KOPT-K1 (cell line): Measurements from ENCODE around the gene ENPP6.

Experiments
- H3K27ac ChIP-seq: fragments of 200-600 bp; sonication (generic); 2 replicates; pipeline ENCODE4 v1.5.1; 2016; ENCODE audit warnings: antibody characterized with exemption, mild to moderate bottlenecking, low read depth, low read length; ENCODE audit not compliant: poor library complexity, severe bottlenecking
- H3K36me3 ChIP-seq: fragments of 200-600 bp; sonication (generic); 2 replicates; pipeline ENCODE4 v1.5.1; 2017; ENCODE audit warnings: antibody characterized with exemption, mild to moderate bottlenecking, low read length, moderate library complexity; ENCODE audit not compliant: insufficient read depth
- H3K9me3 ChIP-seq: fragments of 200-600 bp; sonication (generic); 2 replicates; pipeline ENCODE4 v1.5.1; 2017; ENCODE audit warnings: antibody characterized with exemption, low read length, mild to moderate bottlenecking; ENCODE audit not compliant: insufficient read depth, poor library complexity, severe bottlenecking

The ENPP6 gene

DNA sequence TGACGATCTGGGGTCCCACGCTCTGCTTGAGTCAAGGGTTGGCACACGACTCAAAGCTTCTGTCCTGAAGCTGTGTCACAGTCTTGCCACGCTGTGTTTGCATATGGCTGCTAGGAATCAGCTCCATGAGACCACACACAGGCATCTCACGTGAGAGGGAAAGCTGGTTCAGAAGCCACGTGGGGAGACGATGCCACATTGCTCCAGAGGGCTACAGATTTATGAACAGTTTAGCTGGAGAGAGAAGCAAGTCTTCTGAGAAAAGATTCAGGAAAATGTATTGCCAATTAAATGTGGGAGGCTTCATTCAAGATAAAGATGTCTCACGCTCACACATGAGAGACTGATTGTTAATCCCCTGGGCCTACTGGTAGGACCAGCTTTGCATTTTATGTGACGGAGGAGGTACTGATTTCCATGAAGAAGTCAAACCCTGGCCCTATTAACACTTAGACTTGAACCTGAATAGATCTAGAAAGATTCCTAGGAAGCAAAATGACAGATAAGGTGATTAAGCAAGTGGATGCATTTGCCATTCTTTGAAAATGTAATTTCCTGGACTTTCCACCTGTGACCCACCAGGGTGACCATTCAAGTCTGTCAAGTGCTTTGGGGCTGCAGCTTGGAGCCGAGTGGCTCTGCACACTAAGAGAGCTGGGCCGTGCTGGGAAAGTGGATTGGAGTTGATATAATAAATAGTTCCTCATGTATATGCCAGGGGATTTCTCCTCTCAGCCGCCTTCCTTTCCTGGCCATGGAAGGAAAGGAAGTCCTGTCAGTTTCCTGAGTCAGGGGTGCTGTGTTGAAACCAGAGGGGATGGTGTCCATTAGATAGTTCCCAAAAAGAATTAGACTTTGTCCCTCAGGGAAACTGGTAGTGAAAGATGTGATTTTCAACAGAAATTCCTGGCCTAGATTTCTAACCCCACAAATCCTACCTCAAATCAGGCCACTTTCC lies 29.0 kb downstream of the ENPP6 start:
- Histone ChIP-seq H3K27ac (no peak overlapping the region), H3K36me3 (no peaks in the 10 kb centered on the region)

DNA sequence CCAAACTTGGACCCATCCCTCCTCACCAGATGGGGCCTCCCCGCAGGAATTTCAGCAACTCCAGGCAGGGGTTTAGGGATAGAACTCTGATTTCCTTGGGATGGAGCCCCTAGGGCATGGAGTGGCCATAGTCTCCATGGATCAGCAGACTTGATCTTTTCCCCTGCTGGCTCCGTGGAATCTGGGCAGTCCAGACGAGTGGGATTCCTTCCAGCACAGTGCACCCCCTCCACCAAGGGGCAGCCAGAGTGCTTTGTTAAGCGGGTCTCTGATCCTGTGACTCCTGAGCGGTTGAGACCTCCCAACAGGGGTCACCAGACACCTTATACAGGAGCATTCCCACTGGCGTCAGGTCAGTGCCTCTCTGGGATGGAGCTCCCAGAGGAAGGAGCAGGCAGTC lies 40.4 kb downstream of the ENPP6 start:
- Histone ChIP-seq H3K27ac (no peak overlapping the region), H3K9me3 (peaks cover 14% of the 10 kb centered on the region), H3K36me3 (no peaks in the 10 kb centered on the region)

More for the DNA sequence above, 29.0 kb downstream of the ENPP6 start:
- no peaks in the 10 kb centered on the region for H3K9me3 ChIP-seq

DNA sequence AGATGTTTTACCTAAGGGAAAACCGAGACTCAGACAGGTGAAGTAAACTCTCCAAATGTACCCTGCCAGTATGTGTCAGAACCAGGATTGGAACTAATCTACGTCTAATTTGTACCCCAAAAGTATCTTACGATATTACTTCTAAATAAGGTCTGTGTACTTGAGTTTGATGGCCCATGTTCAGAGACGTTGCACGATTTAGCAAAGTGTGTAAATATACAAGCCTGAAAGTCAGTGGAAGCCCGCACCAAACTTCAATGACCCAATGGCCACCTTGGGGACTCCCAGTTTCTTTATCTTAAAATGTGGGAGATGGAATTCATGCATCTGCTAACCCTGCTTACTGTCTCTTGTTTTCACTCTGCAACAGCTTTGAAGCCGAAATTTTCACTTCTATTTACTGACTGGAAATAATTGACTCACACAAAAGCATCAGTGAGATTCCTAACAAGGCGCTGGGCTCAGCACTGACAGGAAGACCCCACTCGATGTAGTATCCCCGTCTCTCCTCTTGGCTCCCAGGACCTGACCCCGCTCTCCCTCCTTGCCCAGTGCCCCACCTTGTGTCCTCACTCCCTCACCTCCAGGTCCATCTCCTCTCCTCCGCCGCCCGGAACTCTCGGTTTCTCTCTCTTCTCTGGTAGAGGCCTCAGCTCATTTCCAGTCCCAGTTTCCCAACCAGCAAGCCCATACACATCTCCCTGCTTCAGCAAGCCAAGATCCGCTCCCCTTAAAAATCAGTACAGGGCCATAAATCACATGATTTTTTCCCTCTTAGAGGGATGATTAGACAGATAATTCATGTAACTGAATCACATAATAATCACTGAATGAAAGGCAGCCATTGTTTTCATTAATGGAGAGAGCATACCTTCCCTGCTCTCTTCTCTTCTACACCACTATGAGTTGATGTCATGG lies 42.8 kb downstream of the ENPP6 start:
- Histone ChIP-seq H3K36me3 (no peaks in the 10 kb centered on the region), H3K27ac (no peak overlapping the region), H3K9me3 (peaks cover 14% of the 10 kb centered on the region)

DNA sequence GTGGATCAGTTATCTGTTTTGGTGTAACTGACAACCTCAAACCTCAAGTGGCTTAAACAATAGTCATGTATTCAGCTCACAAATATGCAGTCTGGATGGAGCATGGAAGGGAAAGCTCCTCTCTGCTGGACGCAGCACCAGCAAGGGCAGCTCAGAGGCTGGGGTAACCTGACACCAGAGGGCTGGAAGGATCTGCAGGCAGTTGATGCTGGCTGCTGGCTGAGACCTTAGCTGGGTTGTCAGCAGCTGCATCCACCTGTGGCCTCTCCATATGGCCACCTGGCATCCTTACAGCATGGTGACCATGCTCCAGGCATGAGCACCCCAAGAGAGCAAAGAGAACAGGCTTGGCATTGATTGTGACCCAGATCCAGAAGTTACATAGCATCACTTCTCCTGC lies 46.7 kb downstream of the ENPP6 start:
- Histone ChIP-seq H3K9me3 (no peaks in the 10 kb centered on the region), H3K27ac (no peak overlapping the region), H3K36me3 (no peaks in the 10 kb centered on the region)

DNA sequence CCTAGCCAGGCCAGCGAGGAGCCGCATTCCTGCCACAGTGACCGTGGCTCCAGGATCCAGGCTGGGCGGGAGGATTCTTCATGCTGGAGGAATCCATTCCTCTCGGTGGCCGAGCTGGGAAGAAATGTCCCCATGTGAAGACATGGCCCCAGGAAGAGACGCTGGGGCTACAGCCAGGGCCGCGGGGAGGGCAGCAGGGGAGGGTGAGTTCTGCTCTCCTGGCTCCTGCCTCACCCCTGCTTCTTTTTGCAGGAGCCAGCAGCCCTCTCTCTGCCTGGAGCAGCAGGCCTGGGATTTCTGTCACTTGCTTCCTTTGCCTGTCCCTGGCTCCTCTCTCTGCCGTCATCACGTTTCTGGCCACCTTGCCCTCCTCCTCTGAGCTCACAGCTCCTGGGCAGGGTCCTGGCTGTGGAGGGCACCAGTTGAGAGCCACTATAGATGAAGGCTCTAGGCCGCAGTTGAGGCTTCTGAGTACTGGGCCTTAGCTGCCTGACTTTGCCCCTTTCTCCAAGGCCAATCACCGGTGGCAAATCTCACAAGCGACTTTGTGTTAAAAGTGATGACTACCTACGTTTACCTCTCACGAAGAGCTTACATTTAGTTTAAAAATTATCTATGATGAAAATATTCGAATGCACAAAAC lies 48.3 kb downstream of the ENPP6 start:
- H3K9me3 ChIP-seq = no peaks in the 10 kb centered on the region
- H3K27ac ChIP-seq = no peak overlapping the region
- H3K36me3 ChIP-seq = no peaks in the 10 kb centered on the region

DNA sequence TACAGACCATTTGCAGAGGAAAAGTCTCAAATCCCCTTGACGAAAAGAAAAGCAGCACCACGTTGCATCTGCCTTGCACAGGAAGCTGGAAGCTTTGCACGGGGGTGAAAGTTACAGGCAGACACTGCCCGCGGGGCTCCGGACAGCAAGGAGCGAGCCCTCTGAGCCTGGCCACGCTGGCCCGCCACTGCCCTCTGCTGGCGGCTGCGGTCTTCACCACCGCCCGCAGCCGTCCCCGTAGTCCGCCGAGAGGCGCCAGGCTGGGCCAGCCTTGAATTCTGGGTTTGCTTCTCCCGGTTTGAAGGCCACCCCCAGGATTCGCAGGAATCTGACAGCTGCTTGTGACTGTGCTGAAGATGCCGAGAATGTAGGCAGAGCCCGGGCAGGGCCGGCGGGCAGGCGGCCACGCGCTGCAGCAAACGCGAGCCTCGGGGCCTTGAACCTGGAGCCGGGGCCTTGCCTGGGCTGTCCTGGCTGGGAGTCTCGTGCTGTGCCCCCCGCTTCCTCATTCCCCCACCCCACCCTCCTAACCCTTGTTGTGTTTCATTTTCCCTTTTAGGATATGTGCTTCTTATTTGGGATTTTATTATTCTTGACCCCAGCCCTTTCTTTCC lies 49.2 kb downstream of the ENPP6 start:
- H3K36me3 ChIP-seq = no peaks in the 10 kb centered on the region
- no peaks in the 10 kb centered on the region for H3K9me3 ChIP-seq
- H3K27ac ChIP-seq = no peak overlapping the region

DNA sequence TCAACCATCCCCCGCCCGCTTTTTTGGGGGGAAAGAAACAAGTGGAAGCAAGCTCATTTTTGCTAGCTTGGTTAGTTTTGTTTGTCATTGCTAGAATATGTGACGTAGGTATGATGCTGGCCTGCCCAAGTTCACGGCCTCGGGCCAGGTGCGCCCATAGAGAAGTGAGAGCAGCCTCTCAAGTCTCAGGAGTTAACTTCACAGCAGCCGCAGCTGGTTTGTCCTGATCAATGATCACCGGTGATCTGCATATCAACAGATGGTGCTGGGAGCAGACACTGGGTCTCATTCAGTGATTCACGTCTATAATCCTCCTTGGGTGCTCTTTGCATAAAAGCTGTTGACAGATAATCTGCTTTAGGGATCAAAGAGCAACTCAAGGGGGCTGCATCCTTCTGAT lies 50.1 kb downstream of the ENPP6 start:
- H3K9me3 ChIP-seq = no peaks in the 10 kb centered on the region
- no peaks in the 10 kb centered on the region for H3K36me3 ChIP-seq
- H3K27ac ChIP-seq = no peak overlapping the region

DNA sequence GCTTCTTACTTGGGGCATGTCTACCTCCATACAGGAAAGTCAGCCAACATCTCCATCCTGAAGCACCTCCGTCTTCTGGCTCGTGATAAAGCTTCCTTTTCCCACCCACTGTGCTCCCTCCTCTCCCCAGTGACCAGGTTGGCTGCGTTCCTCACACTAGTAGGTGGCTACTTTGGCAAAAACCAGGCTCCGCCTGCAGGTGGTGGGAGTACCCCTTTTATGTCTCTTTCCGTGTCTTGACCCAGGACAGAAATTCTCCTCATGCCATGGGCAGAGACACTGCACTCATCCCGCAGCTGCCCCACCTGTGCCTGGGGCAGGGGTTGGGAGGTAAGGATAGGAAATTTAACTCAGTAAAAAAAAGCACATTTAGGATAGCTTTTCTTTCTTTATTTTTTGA lies 50.9 kb downstream of the ENPP6 start:
- H3K27ac ChIP-seq = no peak overlapping the region
- H3K9me3 ChIP-seq = no peaks in the 10 kb centered on the region
- H3K36me3 ChIP-seq = no peaks in the 10 kb centered on the region

DNA sequence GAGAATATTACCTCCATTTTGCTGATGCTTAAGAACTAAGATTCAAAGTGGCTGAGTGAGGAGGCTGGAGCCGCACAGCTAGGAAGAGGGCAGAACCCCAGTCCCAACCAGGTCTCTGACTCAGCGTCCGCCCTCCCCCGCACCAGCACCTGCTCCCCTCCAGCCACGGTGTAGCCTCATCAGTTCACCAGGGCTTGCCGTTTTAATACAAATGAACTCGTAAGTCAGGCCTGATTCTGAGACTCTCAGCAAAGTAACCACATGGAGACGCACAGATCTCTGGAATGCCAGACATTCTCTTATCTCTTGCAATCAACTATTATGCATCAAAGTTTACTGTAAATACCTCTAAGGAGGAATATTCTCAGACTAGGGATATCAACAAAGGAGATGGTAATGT lies 52.4 kb downstream of the ENPP6 start:
- H3K36me3 ChIP-seq = no peaks in the 10 kb centered on the region
- H3K27ac ChIP-seq = no peak overlapping the region
- no peaks in the 10 kb centered on the region for H3K9me3 ChIP-seq

DNA sequence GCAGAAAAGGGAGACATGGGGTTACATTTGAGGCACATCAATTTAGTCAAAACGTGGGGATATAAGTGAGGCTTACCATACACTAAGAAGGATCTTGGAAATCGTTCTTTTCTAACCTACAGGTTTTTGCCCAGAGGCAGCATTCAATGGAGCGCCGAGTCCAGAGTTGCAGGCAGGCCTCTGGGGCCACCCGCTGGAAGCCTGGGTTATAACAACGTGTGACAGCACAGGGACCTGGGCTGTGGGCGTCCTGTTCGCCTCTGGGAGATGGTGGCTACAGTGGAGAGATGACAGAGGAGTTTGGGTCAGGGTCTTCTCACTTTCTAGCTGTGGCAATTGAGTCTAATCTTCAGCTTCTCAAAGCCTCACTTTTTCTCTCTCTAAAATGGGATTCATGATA lies 53.9 kb downstream of the ENPP6 start:
- H3K27ac ChIP-seq = no peak overlapping the region
- no peaks in the 10 kb centered on the region for H3K9me3 ChIP-seq
- no peaks in the 10 kb centered on the region for H3K36me3 ChIP-seq

DNA sequence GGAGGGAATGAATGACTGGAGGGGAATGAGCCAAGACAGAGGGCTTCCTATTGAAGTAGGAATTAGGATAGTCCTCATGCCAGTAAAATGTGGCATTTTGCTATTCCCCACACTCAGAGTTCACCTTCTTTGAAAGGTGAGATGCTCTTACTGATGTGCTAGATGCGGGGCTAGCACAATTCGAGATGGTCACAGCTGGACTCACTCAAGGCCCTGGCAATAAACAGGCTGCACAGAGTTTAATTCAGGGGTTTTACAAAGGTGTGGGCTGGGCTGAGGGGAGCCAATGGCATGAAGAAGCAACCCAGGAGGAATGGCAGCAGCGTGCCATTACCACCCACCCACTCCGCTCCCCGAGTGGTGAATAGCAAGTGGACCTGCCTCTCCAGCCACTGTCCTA lies 55.1 kb downstream of the ENPP6 start:
- Histone ChIP-seq H3K9me3 (no peaks in the 10 kb centered on the region), H3K27ac (no peak overlapping the region), H3K36me3 (no peaks in the 10 kb centered on the region)

DNA sequence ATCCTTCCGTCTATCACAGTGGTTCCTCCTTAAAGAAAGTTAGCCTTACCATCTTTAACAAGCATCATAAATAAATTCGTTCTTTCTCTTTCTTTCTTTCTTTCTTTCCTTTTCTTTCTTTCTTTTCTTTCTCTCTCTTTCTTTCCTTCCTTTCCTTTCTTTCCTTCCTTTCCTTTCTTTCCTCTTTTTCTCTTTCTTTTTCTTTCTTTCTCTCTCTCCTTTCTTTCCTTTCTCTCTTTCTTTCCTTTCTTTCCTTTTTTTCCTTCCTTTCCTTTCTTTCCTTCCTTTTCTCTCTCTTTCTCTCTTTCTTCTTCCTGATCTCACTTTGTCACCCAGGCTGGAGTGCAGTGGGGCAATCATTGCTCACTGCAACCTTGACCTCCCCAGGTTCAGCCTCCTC lies 60.4 kb downstream of the ENPP6 start:
- no peak overlapping the region for H3K27ac ChIP-seq
- H3K9me3 ChIP-seq = no peaks in the 10 kb centered on the region
- H3K36me3 ChIP-seq = no peaks in the 10 kb centered on the region

DNA sequence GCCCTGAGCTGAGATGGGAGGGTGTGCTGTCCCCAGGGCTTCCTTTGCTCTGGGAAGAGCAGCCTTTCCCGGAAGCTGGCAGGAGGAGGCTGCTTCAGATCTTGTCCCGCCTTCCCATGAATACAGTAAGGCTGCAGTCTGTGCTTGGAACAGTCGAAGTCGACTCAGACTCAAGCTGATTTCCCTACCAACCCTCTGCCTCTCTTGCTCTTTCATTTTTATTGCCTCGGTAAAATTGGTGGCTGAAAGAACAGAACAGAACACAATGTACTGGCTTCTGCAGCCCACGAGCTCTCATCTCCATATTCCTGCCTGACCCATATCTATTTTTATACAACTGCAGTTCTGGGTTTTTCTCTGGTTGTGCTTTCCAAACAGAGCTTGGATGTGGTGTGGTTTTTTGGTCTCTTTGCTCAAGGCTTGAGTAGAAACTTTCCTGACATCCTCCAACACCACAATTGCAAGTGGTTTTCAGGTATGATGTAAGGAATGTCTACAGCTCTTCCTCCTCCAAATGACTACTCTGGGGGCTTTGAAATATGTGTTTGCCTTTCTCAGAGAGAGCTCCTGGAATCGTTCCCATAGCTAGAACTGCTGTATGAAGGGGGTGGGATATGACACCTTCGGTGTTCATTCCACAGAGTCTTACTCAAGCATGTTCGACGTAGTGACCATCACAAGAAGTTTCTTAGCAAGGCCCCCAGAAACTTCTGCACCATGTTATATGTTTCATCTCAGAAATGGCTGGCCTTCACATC lies 61.3 kb downstream of the ENPP6 start:
- Histone ChIP-seq H3K36me3 (no peaks in the 10 kb centered on the region), H3K9me3 (no peaks in the 10 kb centered on the region), H3K27ac (no peak overlapping the region)

DNA sequence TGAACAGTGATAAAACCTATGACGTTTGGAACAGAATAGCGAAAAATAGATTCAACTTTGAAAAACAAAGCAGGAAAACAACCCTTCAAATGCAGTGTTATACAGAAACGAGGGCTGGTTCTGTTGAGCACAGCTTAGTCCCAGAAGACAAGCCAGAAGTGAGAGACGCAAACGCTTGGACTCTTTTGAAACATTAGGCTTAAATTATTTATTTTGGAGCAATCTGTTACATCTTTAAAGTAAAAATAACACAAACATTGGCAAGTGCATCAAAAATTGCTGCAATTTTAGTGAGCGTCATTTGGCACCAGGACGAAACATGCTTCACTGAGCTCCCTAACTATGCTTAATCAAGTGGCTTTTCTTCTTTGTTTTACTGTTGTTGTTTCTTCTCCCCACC lies 63.5 kb downstream of the ENPP6 start:
- Histone ChIP-seq H3K27ac (no peak overlapping the region), H3K36me3 (no peaks in the 10 kb centered on the region), H3K9me3 (no peaks in the 10 kb centered on the region)
